ENCODE data around the gene C4BPB. TPM values are rescaled to one million over a fixed set of nuclear protein-coding genes. Genes with fewer than 3 reads are reported as not detected.

Gene C4BPB
- total RNA-seq, 2 donors from 2014 or later: 2.6 to 7.4 TPM

GRCh38 chr1:207081806-207082205, 6.9 kb upstream of the C4BPB start:
- no peak for ATAC-seq (replicated peaks in 1 of 2)
- Mint-ChIP-seq H3K4me1 (ENCODE audit: low read depth) (peaks cover 12% of the 10 kb centered on the region), H3K36me3 (ENCODE audit: insufficient read depth in 2 of 2) (no peaks in the 10 kb centered on the region), H3K27me3 (ENCODE audit: low read depth) (peaks cover 10% of the 10 kb centered on the region), H3K27ac (no peak overlapping the region), H3K9me3 (no peaks in the 10 kb centered on the region), H3K4me3 (no peak overlapping the region)
- no peak for DNase-seq

- H3K27ac Mint-ChIP-seq: no peak overlapping the region
- ATAC-seq (replicated peaks in 1 of 2) (no peak), DNase-seq (no peak)
- H3K4me1 Mint-ChIP-seq (ENCODE audit: low read depth): peaks cover 23% of the 10 kb centered on the region
- no peaks in the 10 kb centered on the region for H3K36me3 Mint-ChIP-seq (ENCODE audit: insufficient read depth in 2 of 2)
- H3K27me3 Mint-ChIP-seq (ENCODE audit: low read depth): peaks cover 10% of the 10 kb centered on the region
- no peak overlapping the region for H3K4me3 Mint-ChIP-seq
- H3K9me3 Mint-ChIP-seq: no peaks in the 10 kb centered on the region
Measured at GRCh38 chr1:207084232-207084631, 4.4 kb upstream of the C4BPB start.

GRCh38 chr1:207084701-207085180, 3.9 kb upstream of the C4BPB start:
- Mint-ChIP-seq H3K9me3 (no peaks in the 10 kb centered on the region), H3K4me1 (ENCODE audit: low read depth) (peaks cover 28% of the 10 kb centered on the region), H3K27ac (no peak overlapping the region), H3K36me3 (ENCODE audit: insufficient read depth in 2 of 2) (no peaks in the 10 kb centered on the region), H3K27me3 (ENCODE audit: low read depth) (peaks cover 10% of the 10 kb centered on the region), H3K4me3 (no peak overlapping the region)
- peak; percentile 59 to 65 for DNase-seq
- peak; percentile 81 to 87 for ATAC-seq (replicated peaks in 1 of 2)

GRCh38 chr1:207085887-207086286, 2.8 kb upstream of the C4BPB start:
- H3K4me1 Mint-ChIP-seq (ENCODE audit: low read depth): peaks cover 33% of the 10 kb centered on the region
- H3K4me3 Mint-ChIP-seq: no peak overlapping the region
- ATAC-seq (replicated peaks in 1 of 2) (no peak), DNase-seq (no peak)
- H3K27me3 Mint-ChIP-seq (ENCODE audit: low read depth): peaks cover 10% of the 10 kb centered on the region
- H3K9me3 Mint-ChIP-seq: no peaks in the 10 kb centered on the region
- no peak overlapping the region for H3K27ac Mint-ChIP-seq
- H3K36me3 Mint-ChIP-seq (ENCODE audit: insufficient read depth in 2 of 2): no peaks in the 10 kb centered on the region

- DNase-seq: no peak
- H3K9me3 Mint-ChIP-seq: no peaks in the 10 kb centered on the region
- H3K27ac Mint-ChIP-seq: no peak overlapping the region
- peaks cover 42% of the 10 kb centered on the region for H3K4me1 Mint-ChIP-seq (ENCODE audit: low read depth)
- no peak for ATAC-seq (replicated peaks in 1 of 2)
- no peaks in the 10 kb centered on the region for H3K36me3 Mint-ChIP-seq (ENCODE audit: insufficient read depth in 2 of 2)
- H3K4me3 Mint-ChIP-seq: no peak overlapping the region
- peaks cover 6% of the 10 kb centered on the region for H3K27me3 Mint-ChIP-seq (ENCODE audit: low read depth)
Measured at GRCh38 chr1:207088161-207088560, 499 bp upstream of the C4BPB start.

- DNase-seq (no peak), ATAC-seq (replicated peaks in 1 of 2) (peak; percentile 7 to 39)
- no peaks in the 10 kb centered on the region for H3K9me3 Mint-ChIP-seq
- H3K27ac Mint-ChIP-seq: peak overlapping the region; percentile 16
- no peaks in the 10 kb centered on the region for H3K27me3 Mint-ChIP-seq (ENCODE audit: low read depth)
- H3K4me3 Mint-ChIP-seq: peak overlapping the region; percentile 60 to 71
- no peaks in the 10 kb centered on the region for H3K36me3 Mint-ChIP-seq (ENCODE audit: insufficient read depth in 2 of 2)
- H3K4me1 Mint-ChIP-seq (ENCODE audit: low read depth): peaks cover 38% of the 10 kb centered on the region
Measured at GRCh38 chr1:207089627-207090355, 1.1 kb downstream of the C4BPB start.

GRCh38 chr1:207091200-207091908, 2.7 kb downstream of the C4BPB start:
- ATAC-seq (replicated peaks in 1 of 2) (no peak), DNase-seq (no peak)
- Mint-ChIP-seq H3K4me1 (ENCODE audit: low read depth) (peaks cover 31% of the 10 kb centered on the region), H3K27ac (peak overlapping the region; percentile 52), H3K9me3 (no peaks in the 10 kb centered on the region), H3K36me3 (ENCODE audit: insufficient read depth in 2 of 2) (peaks cover 0 to 2% of the 10 kb centered on the region in 2 donors), H3K4me3 (no peak overlapping the region), H3K27me3 (ENCODE audit: low read depth) (no peaks in the 10 kb centered on the region)

GRCh38 chr1:207093944-207094343, 5.3 kb downstream of the C4BPB start:
- Mint-ChIP-seq H3K9me3 (no peaks in the 10 kb centered on the region), H3K4me3 (no peak overlapping the region), H3K27ac (no peak overlapping the region), H3K27me3 (ENCODE audit: low read depth) (no peaks in the 10 kb centered on the region), H3K36me3 (ENCODE audit: insufficient read depth in 2 of 2) (peaks cover 0 to 11% of the 10 kb centered on the region in 2 donors), H3K4me1 (ENCODE audit: low read depth) (peaks cover 43% of the 10 kb centered on the region)
- ATAC-seq (replicated peaks in 1 of 2) (no peak), DNase-seq (no peak)

GRCh38 chr1:207097871-207098324, 9.2 kb downstream of the C4BPB start:
- H3K4me3 Mint-ChIP-seq: peak overlapping the region; percentile 39 to 63
- H3K27ac Mint-ChIP-seq: peak overlapping the region; percentile 9

GRCh38 chr1:207101720-207102119, 13.1 kb downstream of the C4BPB start:
- no peak for DNase-seq
- H3K9me3 Mint-ChIP-seq: no peaks in the 10 kb centered on the region
- H3K4me3 Mint-ChIP-seq: no peak overlapping the region
- ATAC-seq (replicated peaks in 1 of 2): no peak
- no peak overlapping the region for H3K27ac Mint-ChIP-seq
- peaks cover 0 to 15% of the 10 kb centered on the region in 2 donors for H3K36me3 Mint-ChIP-seq (ENCODE audit: insufficient read depth in 2 of 2)
- H3K27me3 Mint-ChIP-seq (ENCODE audit: low read depth): peaks cover 14% of the 10 kb centered on the region
- H3K4me1 Mint-ChIP-seq (ENCODE audit: low read depth): peaks cover 16% of the 10 kb centered on the region

More at GRCh38 chr1:207097871-207098324, 9.2 kb downstream of the C4BPB start:
- ATAC-seq (replicated peaks in 1 of 2): peak; percentile 99
- Mint-ChIP-seq H3K9me3 (no peaks in the 10 kb centered on the region), H3K36me3 (ENCODE audit: insufficient read depth in 2 of 2) (peaks cover 0 to 17% of the 10 kb centered on the region in 2 donors), H3K4me1 (ENCODE audit: low read depth) (peaks cover 20% of the 10 kb centered on the region), H3K27me3 (ENCODE audit: low read depth) (peaks cover 11% of the 10 kb centered on the region)
- DNase-seq: peak; percentile 49 to 59

GRCh38 chr1:207102146-207102545, 13.5 kb downstream of the C4BPB start:
- ATAC-seq (replicated peaks in 1 of 2) (no peak), DNase-seq (no peak)
- Mint-ChIP-seq H3K27me3 (ENCODE audit: low read depth) (peaks cover 14% of the 10 kb centered on the region), H3K4me3 (no peak overlapping the region), H3K36me3 (ENCODE audit: insufficient read depth in 2 of 2) (peaks cover 0 to 15% of the 10 kb centered on the region in 2 donors), H3K27ac (no peak overlapping the region), H3K9me3 (no peaks in the 10 kb centered on the region), H3K4me1 (ENCODE audit: low read depth) (peaks cover 12% of the 10 kb centered on the region)

- Mint-ChIP-seq H3K36me3 (ENCODE audit: insufficient read depth in 2 of 2) (peaks cover 0 to 13% of the 10 kb centered on the region in 2 donors), H3K27me3 (ENCODE audit: low read depth) (peaks cover 14% of the 10 kb centered on the region), H3K4me1 (ENCODE audit: low read depth) (peaks cover 7% of the 10 kb centered on the region), H3K27ac (no peak overlapping the region), H3K4me3 (no peak overlapping the region), H3K9me3 (no peaks in the 10 kb centered on the region)
- no peak for DNase-seq
- no peak for ATAC-seq (replicated peaks in 1 of 2)
Measured at GRCh38 chr1:207102659-207103058, 14.0 kb downstream of the C4BPB start.

GRCh38 chr1:207103892-207104373, 15.3 kb downstream of the C4BPB start, which contains the start of gene C4BPA:
C4BPA (plus strand) TSS chr1:207104233; CDS start chr1:207113026, 8,793 bp downstream.
- no peaks in the 10 kb centered on the region for H3K9me3 Mint-ChIP-seq
- no peak within 1 kb of the TSS for H3K4me3 Mint-ChIP-seq
- DNase-seq (no peak), ATAC-seq (replicated peaks in 1 of 2) (no peak)
- no peaks in the 10 kb centered on the region for H3K4me1 Mint-ChIP-seq (ENCODE audit: low read depth)
- H3K27me3 Mint-ChIP-seq (ENCODE audit: low read depth): peaks cover 14% of the 10 kb centered on the region
- peaks cover 0 to 6% of the 10 kb centered on the region in 2 donors for H3K36me3 Mint-ChIP-seq (ENCODE audit: insufficient read depth in 2 of 2)
- no peak within 1 kb of the TSS for H3K27ac Mint-ChIP-seq

Measured in activated T-cell treated with anti-CD3 and anti-CD28 coated beads, Interleukin-2, amount 50 U/mL, for 72 hours (primary cell).